Smooth muscle cell of the brain vasculature (primary cell): ENCODE measurements around the gene SLC17A6.

ENCODE experiments used
- DNase-seq: peaks from one replicate; pipeline ENCODE4 v3.0.0-alpha.2; 2012; ENCODE audit warnings: low read depth, low spot score

SLC17A6 gene

GRCh38 chr11:22337596-22338485 is at the start of gene SLC17A6:
TSS of gene SLC17A6 (plus strand) at chr11:22338381. CDS start at chr11:22338534, 153 bp downstream.
- no peak for DNase-seq

GRCh38 chr11:22302368-22302767 is 35.8 kb upstream of the SLC17A6 start:
- no peak for DNase-seq

- no peak for DNase-seq
Observed at GRCh38 chr11:22304337-22304961, 33.7 kb upstream of the SLC17A6 start.

GRCh38 chr11:22317656-22318055 is 20.5 kb upstream of the SLC17A6 start:
- DNase-seq = no peak

GRCh38 chr11:22331771-22332170 is 6.4 kb upstream of the SLC17A6 start:
- no peak for DNase-seq

GRCh38 chr11:22336587-22336986 is 1.6 kb upstream of the SLC17A6 start:
- DNase-seq = no peak

GRCh38 chr11:22339611-22340010 is 1.4 kb downstream of the SLC17A6 start:
- DNase-seq = no peak

- no peak for DNase-seq
Observed at GRCh38 chr11:22340235-22340634, 2.1 kb downstream of the SLC17A6 start.

- no peak for DNase-seq
Observed at GRCh38 chr11:22340701-22341587, 2.8 kb downstream of the SLC17A6 start.

GRCh38 chr11:22341588-22341931 is 3.4 kb downstream of the SLC17A6 start:
- no peak for DNase-seq

- DNase-seq = no peak
Observed at GRCh38 chr11:22342211-22343031, 4.2 kb downstream of the SLC17A6 start.

- no peak for DNase-seq
Observed at GRCh38 chr11:22343032-22343324, 4.8 kb downstream of the SLC17A6 start.

GRCh38 chr11:22343371-22344032 is 5.3 kb downstream of the SLC17A6 start:
- no peak for DNase-seq

- DNase-seq = no peak
Observed at GRCh38 chr11:22344081-22344480, 5.9 kb downstream of the SLC17A6 start.

- DNase-seq = no peak
Observed at GRCh38 chr11:22346282-22346681, 8.1 kb downstream of the SLC17A6 start.

GRCh38 chr11:22347857-22348487 is 9.8 kb downstream of the SLC17A6 start:
- no peak for DNase-seq

- DNase-seq = no peak
Observed at GRCh38 chr11:22349491-22349890, 11.3 kb downstream of the SLC17A6 start.

- no peak for DNase-seq
Observed at GRCh38 chr11:22359295-22359694, 21.1 kb downstream of the SLC17A6 start.

GRCh38 chr11:22371160-22371559 is 33.0 kb downstream of the SLC17A6 start:
- DNase-seq = no peak

- DNase-seq = no peak
Observed at GRCh38 chr11:22387126-22387525, 48.9 kb downstream of the SLC17A6 start.
